CD4-positive, alpha-beta T cell (primary cell): ENCODE results near the gene RPLP2. TPM values are rescaled to one million over a fixed set of nuclear protein-coding genes. Genes with fewer than 3 reads are reported as not detected.

Experiments
- ATAC-seq: fragments of 200-7000 bp; cut with Tn5 transposase; one replicate; pipeline ENCODE4 v1.10.0; 2022; ENCODE audit warnings: mild to moderate bottlenecking; ENCODE audit not compliant: poor library complexity
- CTCF ChIA-PET: fragments of 350-600 bp; sonication (Branson Sonifier 250); formaldehyde crosslinking; loops from one replicate; lab custom pipeline; 2021; ENCODE audit warnings: antibody characterized with exemption, inconsistent platforms; lab: Charles Lee
- POLR2A ChIA-PET: fragments of 350-600 bp; sonication (Branson Sonifier 250); formaldehyde crosslinking; loops from one replicate; lab custom pipeline; 2021; ENCODE audit warnings: antibody characterized with exemption, inconsistent platforms; lab: Charles Lee
- DNase-seq, 14 experiments: peaks; one replicate each; pipeline ENCODE4 v3.0.0-alpha.2; 2013 to 2020; ENCODE audit warnings: mixed read lengths in 2 of 14
- H3K27ac ChIP-seq, 2 donors: one replicate each; pipeline versions ENCODE4 v1.5.1 to v1.7.0; 2013; ENCODE audit warnings: low read length in 2 of 2, low read depth in 1 of 2, mild to moderate bottlenecking in 1 of 2
- H3K27me3 ChIP-seq, 2 experiments: 1 replicate in 1 of 2; 2 replicates in 1 of 2; pipeline versions ENCODE4 v1.6.1 to v1.7.0; 2013; ENCODE audit warnings: low read length in 2 of 2, control low read depth in 1 of 2, mild to moderate bottlenecking in 1 of 2, moderate library complexity in 1 of 2; ENCODE audit not compliant: insufficient read depth in 2 of 2, control insufficient read depth in 1 of 2
- H3K36me3 ChIP-seq: one replicate; pipeline ENCODE4 v1.6.1; 2013; ENCODE audit warnings: low read length, control low read depth; ENCODE audit not compliant: insufficient read depth
- H3K4me1 ChIP-seq: one replicate; pipeline ENCODE4 v1.6.1; 2013; ENCODE audit warnings: low read length, control low read depth; ENCODE audit not compliant: insufficient read depth
- H3K4me3 ChIP-seq: one replicate; pipeline ENCODE4 v1.5.1; 2013; ENCODE audit warnings: mild to moderate bottlenecking, low read length, moderate library complexity
- H3K9me3 ChIP-seq, 2 experiments: 1 replicate in 1 of 2; 2 replicates in 1 of 2; pipeline versions ENCODE4 v1.6.1 to v1.7.0; 2013; ENCODE audit warnings: low read length in 2 of 2, mild to moderate bottlenecking in 2 of 2, control low read depth in 1 of 2, moderate library complexity in 1 of 2; ENCODE audit not compliant: control insufficient read depth in 1 of 2, insufficient read depth in 1 of 2
- H3K27ac Mint-ChIP-seq: one replicate; pipeline ENCODE4 v1.8.0; 2020; ENCODE audit warnings: mixed read lengths
- H3K27me3 Mint-ChIP-seq: one replicate; pipeline ENCODE4 v1.8.0; 2021; ENCODE audit warnings: mixed read lengths
- H3K36me3 Mint-ChIP-seq: one replicate; pipeline ENCODE4 v1.8.0; 2021; ENCODE audit warnings: low read depth, mixed read lengths
- H3K4me1 Mint-ChIP-seq: one replicate; pipeline ENCODE4 v1.8.0; 2021; ENCODE audit warnings: low read depth, mixed read lengths
- H3K4me3 Mint-ChIP-seq: one replicate; pipeline ENCODE4 v1.8.0; 2020; ENCODE audit warnings: mild to moderate bottlenecking, mixed read lengths
- H3K9me3 Mint-ChIP-seq: one replicate; pipeline ENCODE4 v1.8.0; 2020; ENCODE audit warnings: mixed read lengths
- intact Hi-C, 2 experiments: fragments of 100-400 bp; cut with DNase I in 1 of 2; cut with micrococcal nuclease in 1 of 2; formaldehyde crosslinking; loops; one replicate each; pipeline versions ENCODE4 v1.15.1 to v1.9.0; 2023 to 2025; cut with DNase I, micrococcal nuclease
- total RNA-seq, 174 experiments: library from RNA in 2 of 174; stranded (reverse) in 2 of 174; gene quantifications; one replicate each; pipeline ENCODE4 v1.2.3 and lab custom pipeline; 2021 to 2026
- TF ChIP-seq, protein P1 (sequence below): fragments of 200-600 bp; IDR thresholded peaks from one replicate; pipeline ENCODE4 v1.8.0; 2022; ENCODE audit warnings: antibody characterized with exemption, mild to moderate bottlenecking

The RPLP2 gene
- total RNA-seq, 2 experiments from 2014 or later: 5,234 to 5,390 TPM

GRCh38 chr11:819943-820649, 10.3 kb downstream of the RPLP2 start:
- TF ChIP-seq, protein P1, sequence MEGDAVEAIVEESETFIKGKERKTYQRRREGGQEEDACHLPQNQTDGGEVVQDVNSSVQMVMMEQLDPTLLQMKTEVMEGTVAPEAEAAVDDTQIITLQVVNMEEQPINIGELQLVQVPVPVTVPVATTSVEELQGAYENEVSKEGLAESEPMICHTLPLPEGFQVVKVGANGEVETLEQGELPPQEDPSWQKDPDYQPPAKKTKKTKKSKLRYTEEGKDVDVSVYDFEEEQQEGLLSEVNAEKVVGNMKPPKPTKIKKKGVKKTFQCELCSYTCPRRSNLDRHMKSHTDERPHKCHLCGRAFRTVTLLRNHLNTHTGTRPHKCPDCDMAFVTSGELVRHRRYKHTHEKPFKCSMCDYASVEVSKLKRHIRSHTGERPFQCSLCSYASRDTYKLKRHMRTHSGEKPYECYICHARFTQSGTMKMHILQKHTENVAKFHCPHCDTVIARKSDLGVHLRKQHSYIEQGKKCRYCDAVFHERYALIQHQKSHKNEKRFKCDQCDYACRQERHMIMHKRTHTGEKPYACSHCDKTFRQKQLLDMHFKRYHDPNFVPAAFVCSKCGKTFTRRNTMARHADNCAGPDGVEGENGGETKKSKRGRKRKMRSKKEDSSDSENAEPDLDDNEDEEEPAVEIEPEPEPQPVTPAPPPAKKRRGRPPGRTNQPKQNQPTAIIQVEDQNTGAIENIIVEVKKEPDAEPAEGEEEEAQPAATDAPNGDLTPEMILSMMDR: no peak
- H3K4me3 ChIP-seq: peak overlapping the region; percentile 74
- intact Hi-C loops: loop anchor here (1.0 kb wide), 3 partner anchors 10 to 22 kb away; partner anchors contain the start of genes RPLP2 (in 2 of the 2), POLR2L (in 1 of the 2) and TSPAN4 (in 1 of the 2)
- peaks cover 32% of the 10 kb centered on the region for H3K36me3 Mint-ChIP-seq
- no peaks in the 10 kb centered on the region for H3K9me3 ChIP-seq
- H3K27me3 Mint-ChIP-seq: no peaks in the 10 kb centered on the region
- H3K9me3 Mint-ChIP-seq: no peaks in the 10 kb centered on the region
- H3K27ac ChIP-seq: peak overlapping the region in 1 of 2 donors; percentile 88
- POLR2A ChIA-PET: interaction anchor here (0.5 to 6.1 kb wide), 20 partner anchors 9 to 613 kb away, joined by 3 to 115 read pairs (median 7); partner anchors contain the start of genes BET1L, CD151, CRACR2B and DEAF1
- H3K27ac Mint-ChIP-seq: peak overlapping the region; percentile 92
- CTCF ChIA-PET: interaction anchor here (1.1 to 2.0 kb wide), 3 partner anchors 9 to 28 kb away, joined by 4 to 7 read pairs (median 4); no protein-coding TSS in a partner anchor
- no peaks in the 10 kb centered on the region for H3K27me3 ChIP-seq
- H3K4me3 Mint-ChIP-seq: peak overlapping the region; percentile 97
- ATAC-seq (peak; percentile 78), DNase-seq (peak; percentile 92 to 98 (median 96))
- peaks cover 11% of the 10 kb centered on the region for H3K4me1 Mint-ChIP-seq
- peaks cover 32% of the 10 kb centered on the region for H3K36me3 ChIP-seq
- H3K4me1 ChIP-seq: peaks cover 34% of the 10 kb centered on the region

DNA sequence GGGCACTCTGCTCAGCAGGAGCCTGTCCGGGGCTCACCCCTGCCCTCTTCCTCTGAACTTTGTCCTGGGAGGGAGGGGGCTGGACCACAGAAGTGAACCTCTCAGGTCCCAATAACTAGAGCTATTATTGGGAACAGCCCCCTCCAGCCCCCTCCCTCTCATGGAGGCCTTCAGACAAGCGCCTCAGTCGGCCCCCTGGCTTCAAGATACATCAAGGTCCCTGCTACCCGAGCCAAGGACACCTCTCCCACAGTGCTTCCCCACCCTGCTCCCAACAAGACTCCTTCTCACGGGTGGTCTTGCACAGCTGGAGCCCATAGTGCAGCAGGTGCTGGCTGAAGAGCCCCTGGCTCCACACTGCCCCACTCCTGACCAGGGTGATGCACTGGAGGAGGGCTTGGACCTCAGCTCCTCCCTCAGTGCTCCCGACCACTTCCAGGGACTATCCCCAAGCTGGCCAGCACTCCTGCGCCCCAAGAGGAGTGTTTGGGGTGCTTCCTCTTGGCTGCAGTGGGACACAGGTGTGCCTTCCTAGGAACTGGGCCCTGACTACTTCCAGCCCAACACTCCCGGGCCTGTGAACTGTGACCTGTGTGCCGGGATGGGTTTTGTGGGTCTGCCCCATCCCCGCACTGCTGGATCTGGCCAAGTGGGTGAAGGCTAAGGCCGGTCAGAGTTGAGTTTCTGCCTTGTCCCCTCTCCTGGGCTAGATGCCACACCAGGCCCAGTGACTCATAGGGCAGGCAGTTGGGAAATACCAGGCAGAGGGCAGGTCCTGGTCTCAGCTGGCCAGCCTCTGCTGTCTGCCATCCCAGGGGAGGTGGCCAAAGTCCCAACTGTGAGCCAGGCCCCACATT, 11.1 kb downstream of the RPLP2 start:
- Mint-ChIP-seq H3K4me3 (peak overlapping the region; percentile 97), H3K27ac (peak overlapping the region; percentile 92), H3K4me1 (peaks cover 11% of the 10 kb centered on the region), H3K36me3 (peaks cover 37% of the 10 kb centered on the region), H3K27me3 (no peaks in the 10 kb centered on the region), H3K9me3 (no peaks in the 10 kb centered on the region)
- Histone ChIP-seq H3K9me3 (peaks cover 0 to 6% of the 10 kb centered on the region in 2 experiments), H3K36me3 (peaks cover 34% of the 10 kb centered on the region), H3K4me1 (peaks cover 34% of the 10 kb centered on the region), H3K27ac (no peak overlapping the region), H3K4me3 (peak overlapping the region; percentile 74), H3K27me3 (peaks cover 0 to 3% of the 10 kb centered on the region in 2 experiments)
- POLR2A ChIA-PET: interaction anchor here (0.5 to 6.1 kb wide), 16 partner anchors 10 to 614 kb away, joined by 3 to 115 read pairs (median 8); partner anchors contain the start of genes BET1L, CD151, CRACR2B and GATD1
- CTCF ChIA-PET: interaction anchor here (2.0 kb wide), 1 partner anchor 28 kb away, joined by 7 read pairs; no protein-coding TSS in a partner anchor
- intact Hi-C loops: loop anchor here (1.0 kb wide), 2 partner anchors 9 to 21 kb away; partner anchors contain the start of genes POLR2L (in 1 of the 2) and TSPAN4 (in 1 of the 2)
- TF ChIP-seq, protein P1: no peak
- peak in 2 of 14 experiments; percentile 51 to 67 for DNase-seq
- no peak for ATAC-seq
